CD8-positive, alpha-beta memory T cell (primary cell): ENCODE measurements around the gene SLC6A17. TPM values are rescaled to one million over a fixed set of nuclear protein-coding genes. Genes with fewer than 3 reads are reported as not detected.

Experiments used
- CTCF ChIA-PET: fragments of 350-600 bp; sonication (Branson Sonifier 250); formaldehyde crosslinking; loops from one replicate; lab custom pipeline; 2021; ENCODE audit warnings: antibody characterized with exemption; lab: Charles Lee
- POLR2A ChIA-PET: fragments of 350-600 bp; sonication (Branson Sonifier 250); formaldehyde crosslinking; loops from one replicate; lab custom pipeline; 2021; ENCODE audit warnings: antibody characterized with exemption; lab: Charles Lee
- DNase-seq, 5 donors: peaks; one replicate each; pipeline versions ENCODE4 v3.0.0 to v3.0.0-alpha.2; 2020 to 2022; ENCODE audit warnings: mixed read lengths in 1 of 5
- H3K27ac ChIP-seq: one replicate; pipeline ENCODE4 v1.7.0; 2013; ENCODE audit warnings: low read depth, mild to moderate bottlenecking, low read length, moderate library complexity
- H3K27me3 ChIP-seq: 2 replicates; pipeline ENCODE4 v1.7.0; 2013; ENCODE audit warnings: low read length, mild to moderate bottlenecking; ENCODE audit not compliant: insufficient read depth, poor library complexity, severe bottlenecking
- H3K36me3 ChIP-seq: 2 replicates; pipeline ENCODE4 v1.7.0; 2013; ENCODE audit warnings: mild to moderate bottlenecking, low read length, moderate library complexity; ENCODE audit not compliant: insufficient read depth
- H3K4me1 ChIP-seq: 2 replicates; pipeline ENCODE4 v1.7.0; 2013; ENCODE audit warnings: mild to moderate bottlenecking, low read length, moderate library complexity; ENCODE audit not compliant: insufficient read depth
- H3K4me3 ChIP-seq: 2 replicates; pipeline ENCODE4 v1.7.0; 2013; ENCODE audit warnings: mild to moderate bottlenecking, low read length
- H3K9me3 ChIP-seq: 2 replicates; pipeline ENCODE4 v1.7.0; 2013; ENCODE audit warnings: mild to moderate bottlenecking, low read length
- H3K27ac Mint-ChIP-seq, 8 donors: one replicate each; pipeline ENCODE4 v1.8.0; 2020 to 2021; ENCODE audit warnings: mixed read lengths in 8 of 8, mild to moderate bottlenecking in 6 of 8, inconsistent platforms in 3 of 8, moderate library complexity in 3 of 8
- H3K27me3 Mint-ChIP-seq, 2 donors: one replicate each; pipeline ENCODE4 v1.8.0; 2020 to 2021; ENCODE audit warnings: mixed read lengths in 2 of 2, mild to moderate bottlenecking in 1 of 2, moderate library complexity in 1 of 2
- H3K36me3 Mint-ChIP-seq, 3 donors: one replicate each; pipeline ENCODE4 v1.8.0; 2020 to 2021; ENCODE audit warnings: mixed read lengths in 3 of 3, inconsistent platforms in 1 of 3, mild to moderate bottlenecking in 1 of 3
- H3K4me1 Mint-ChIP-seq, 3 donors: one replicate each; pipeline ENCODE4 v1.8.0; 2020 to 2021; ENCODE audit warnings: mixed read lengths in 3 of 3, inconsistent platforms in 1 of 3, mild to moderate bottlenecking in 1 of 3
- H3K4me3 Mint-ChIP-seq, 7 donors: one replicate each; pipeline ENCODE4 v1.8.0; 2020 to 2021; ENCODE audit warnings: mixed read lengths in 7 of 7, mild to moderate bottlenecking in 6 of 7, moderate library complexity in 4 of 7, inconsistent platforms in 2 of 7
- H3K9me3 Mint-ChIP-seq, 5 donors: one replicate each; pipeline ENCODE4 v1.8.0; 2020 to 2022; ENCODE audit warnings: mixed read lengths in 5 of 5, mild to moderate bottlenecking in 3 of 5, moderate library complexity in 2 of 5, inconsistent platforms in 1 of 5
- polyA plus RNA-seq: library from polyadenylated mRNA; unstranded; fragments of 300-500 nt; fragmentation: Illumina TruSeq; gene quantifications from one replicate; pipeline ENCODE4 v1.2.3, GENCODE V29; 2021
- total RNA-seq, 2 experiments: library from RNA; stranded (reverse); gene quantifications; one replicate each; pipeline ENCODE4 v1.2.3, GENCODE V29; 2021

SLC6A17 gene
- total and polyA plus RNA-seq, 3 experiments from 2014 or later, result 0.07 TPM; not detected in 1

GRCh38 chr1:110209715-110210603 is 59.7 kb downstream of the SLC6A17 start, which contains the start of gene KCNC4:
Gene KCNC4, plus strand, starts transcription at chr1:110210314. Its CDS starts 1,186 bp downstream, at chr1:110211500.
- CTCF ChIA-PET, result interaction anchor here (1.1 to 14.4 kb wide), 8 partner anchors 13 to 257 kb away, joined by 3 to 438 read pairs (median 32); partner anchors contain the start of genes LAMTOR5 and RBM15
- Histone ChIP-seq H3K36me3 (no peaks in the 10 kb centered on the region), H3K4me1 (peaks cover 29% of the 10 kb centered on the region), H3K9me3 (no peaks in the 10 kb centered on the region), H3K27me3 (no peaks in the 10 kb centered on the region), H3K27ac (peak within 1 kb of the TSS; percentile 66), H3K4me3 (peak within 1 kb of the TSS; percentile 68)
- Mint-ChIP-seq H3K27ac (peak within 1 kb of the TSS; percentile 85 to 98 (median 95)), H3K36me3 (peaks cover 0 to 3% (median 0%) of the 10 kb centered on the region in 3 donors), H3K27me3 (peaks cover 0 to 5% of the 10 kb centered on the region in 2 donors), H3K9me3 (no peaks in the 10 kb centered on the region), H3K4me3 (peak within 1 kb of the TSS; percentile 82 to 94 (median 89)), H3K4me1 (peaks cover 34 to 61% (median 53%) of the 10 kb centered on the region in 3 donors)
- POLR2A ChIA-PET, result interaction anchor here (0.6 to 6.6 kb wide), 4 partner anchors 102 to 741 kb away, joined by 3 to 42 read pairs (median 4); partner anchors contain the start of gene RBM15
- DNase-seq, result peak; percentile 88 to 95 (median 90)

GRCh38 chr1:110210604-110211495 is 60.6 kb downstream of the SLC6A17 start:
- no peaks in the 10 kb centered on the region for H3K9me3 ChIP-seq
- peaks cover 29% of the 10 kb centered on the region for H3K4me1 ChIP-seq
- POLR2A ChIA-PET, result interaction anchor here (6.6 kb wide), 1 partner anchor 128 kb away, joined by 42 read pairs; the partner anchor contains the start of gene RBM15
- Mint-ChIP-seq H3K36me3 (peaks cover 0 to 3% (median 0%) of the 10 kb centered on the region in 3 donors), H3K4me1 (peaks cover 34 to 67% (median 54%) of the 10 kb centered on the region in 3 donors), H3K9me3 (no peaks in the 10 kb centered on the region), H3K27me3 (peaks cover 0 to 5% of the 10 kb centered on the region in 2 donors), H3K27ac (peak overlapping the region; percentile 76 to 98 (median 90)), H3K4me3 (peak overlapping the region; percentile 82 to 94 (median 88))
- no peaks in the 10 kb centered on the region for H3K27me3 ChIP-seq
- H3K36me3 ChIP-seq, result no peaks in the 10 kb centered on the region
- H3K27ac ChIP-seq, result peak overlapping the region; percentile 62
- H3K4me3 ChIP-seq, result peak overlapping the region; percentile 64
- CTCF ChIA-PET, result interaction anchor here (1.0 to 14.4 kb wide), 7 partner anchors 8 to 251 kb away, joined by 3 to 438 read pairs (median 11); partner anchors contain the start of gene RBM15
- DNase-seq, result peak; percentile 39 to 76 (median 58)

DNA sequence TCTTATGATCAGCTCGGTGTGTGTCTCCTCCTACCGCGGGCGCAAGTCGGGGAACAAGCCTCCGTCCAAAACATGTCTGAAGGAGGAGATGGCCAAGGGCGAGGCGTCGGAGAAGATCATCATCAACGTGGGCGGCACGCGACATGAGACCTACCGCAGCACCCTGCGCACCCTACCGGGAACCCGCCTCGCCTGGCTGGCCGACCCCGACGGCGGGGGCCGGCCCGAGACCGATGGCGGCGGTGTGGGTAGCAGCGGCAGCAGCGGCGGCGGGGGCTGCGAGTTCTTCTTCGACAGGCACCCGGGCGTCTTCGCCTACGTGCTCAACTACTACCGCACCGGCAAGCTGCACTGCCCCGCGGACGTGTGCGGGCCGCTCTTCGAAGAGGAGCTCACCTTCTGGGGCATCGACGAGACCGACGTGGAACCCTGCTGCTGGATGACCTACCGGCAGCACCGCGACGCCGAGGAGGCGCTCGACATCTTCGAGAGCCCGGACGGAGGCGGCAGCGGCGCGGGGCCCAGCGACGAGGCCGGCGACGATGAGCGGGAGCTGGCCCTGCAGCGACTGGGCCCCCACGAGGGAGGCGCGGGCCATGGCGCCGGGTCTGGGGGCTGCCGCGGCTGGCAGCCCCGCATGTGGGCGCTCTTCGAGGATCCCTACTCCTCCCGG is 61.3 kb downstream of the SLC6A17 start:
- H3K27ac Mint-ChIP-seq, result peak overlapping the region in 7 of 8 donors; percentile 76 to 98 (median 91)
- peaks cover 0 to 5% of the 10 kb centered on the region in 2 donors for H3K27me3 Mint-ChIP-seq
- Histone ChIP-seq H3K36me3 (no peaks in the 10 kb centered on the region), H3K27me3 (no peaks in the 10 kb centered on the region), H3K4me3 (peak overlapping the region; percentile 64), H3K27ac (no peak overlapping the region), H3K9me3 (no peaks in the 10 kb centered on the region), H3K4me1 (peaks cover 29% of the 10 kb centered on the region)
- no peaks in the 10 kb centered on the region for H3K9me3 Mint-ChIP-seq
- peak overlapping the region; percentile 82 to 94 (median 88) for H3K4me3 Mint-ChIP-seq
- H3K36me3 Mint-ChIP-seq, result peaks cover 0 to 3% (median 0%) of the 10 kb centered on the region in 3 donors
- peak in 1 of 5 donors; percentile 8 for DNase-seq
- CTCF ChIA-PET, result interaction anchor here (0.9 to 14.4 kb wide), 8 partner anchors 9 to 250 kb away, joined by 3 to 438 read pairs (median 10); partner anchors contain the start of gene RBM15
- POLR2A ChIA-PET, result interaction anchor here (6.6 kb wide), 1 partner anchor 128 kb away, joined by 42 read pairs; the partner anchor contains the start of gene RBM15
- peaks cover 34 to 73% (median 54%) of the 10 kb centered on the region in 3 donors for H3K4me1 Mint-ChIP-seq

- peaks cover 25% of the 10 kb centered on the region for H3K4me1 ChIP-seq
- Mint-ChIP-seq H3K4me1 (peaks cover 31 to 68% (median 48%) of the 10 kb centered on the region in 3 donors), H3K27ac (peak overlapping the region in 7 of 8 donors; percentile 50 to 97 (median 77)), H3K36me3 (peaks cover 0 to 3% (median 0%) of the 10 kb centered on the region in 3 donors), H3K27me3 (peaks cover 0 to 4% of the 10 kb centered on the region in 2 donors), H3K9me3 (no peaks in the 10 kb centered on the region), H3K4me3 (peak overlapping the region; percentile 71 to 90 (median 79))
- H3K9me3 ChIP-seq, result no peaks in the 10 kb centered on the region
- DNase-seq, result peak in 1 of 5 donors; percentile 35
- ChIA-PET POLR2A (interaction anchor here (0.6 to 6.6 kb wide), 3 partner anchors 127 to 1113 kb away, joined by 3 to 42 read pairs (median 3); partner anchors contain the start of gene RBM15), CTCF (interaction anchor here (0.6 to 14.4 kb wide), 9 partner anchors 9 to 1207 kb away, joined by 3 to 438 read pairs (median 8); partner anchors contain the start of gene RBM15)
- H3K27ac ChIP-seq, result no peak overlapping the region
- H3K4me3 ChIP-seq, result no peak overlapping the region
- H3K27me3 ChIP-seq, result no peaks in the 10 kb centered on the region
- no peaks in the 10 kb centered on the region for H3K36me3 ChIP-seq
Observed at GRCh38 chr1:110212169-110213142, 62.2 kb downstream of the SLC6A17 start.

DNA sequence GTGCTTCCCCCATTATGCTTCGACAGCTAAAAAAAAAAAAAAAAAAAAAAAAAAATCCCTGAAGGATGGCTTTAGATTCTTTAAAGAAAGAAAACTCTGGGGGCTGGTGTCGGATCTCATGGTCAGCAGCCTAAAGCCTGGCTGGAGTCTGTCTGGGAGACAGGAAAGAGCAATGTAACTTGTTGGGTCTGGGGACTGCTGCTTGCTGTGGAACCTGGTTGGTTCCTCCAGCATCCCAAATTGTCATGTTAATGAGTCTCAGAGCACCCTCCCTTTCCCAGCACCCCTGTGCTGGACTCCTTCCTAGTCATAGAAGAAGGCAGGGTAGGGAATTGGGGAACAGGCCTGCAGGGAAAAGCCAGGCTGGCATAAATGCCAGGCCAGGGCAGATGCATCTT is 62.8 kb downstream of the SLC6A17 start:
- H3K9me3 ChIP-seq, result no peaks in the 10 kb centered on the region
- H3K27me3 ChIP-seq, result no peaks in the 10 kb centered on the region
- POLR2A ChIA-PET, result interaction anchor here (0.6 to 6.6 kb wide), 3 partner anchors 126 to 1113 kb away, joined by 3 to 42 read pairs (median 3); partner anchors contain the start of gene RBM15
- CTCF ChIA-PET, result interaction anchor here (0.6 to 14.4 kb wide), 5 partner anchors 10 to 1207 kb away, joined by 3 to 438 read pairs (median 8); no protein-coding TSS in a partner anchor
- no peaks in the 10 kb centered on the region for H3K36me3 ChIP-seq
- peaks cover 22% of the 10 kb centered on the region for H3K4me1 ChIP-seq
- H3K4me3 ChIP-seq, result no peak overlapping the region
- no peaks in the 10 kb centered on the region for H3K9me3 Mint-ChIP-seq
- H3K27ac ChIP-seq, result no peak overlapping the region
- H3K36me3 Mint-ChIP-seq, result peaks cover 0 to 3% (median 0%) of the 10 kb centered on the region in 3 donors
- peak overlapping the region in 5 of 8 donors; percentile 6 to 83 (median 61) for H3K27ac Mint-ChIP-seq
- no peak for DNase-seq
- peak overlapping the region in 6 of 7 donors; percentile 43 to 89 (median 68) for H3K4me3 Mint-ChIP-seq
- H3K27me3 Mint-ChIP-seq, result peaks cover 0 to 3% of the 10 kb centered on the region in 2 donors
- peaks cover 28 to 61% (median 41%) of the 10 kb centered on the region in 3 donors for H3K4me1 Mint-ChIP-seq
